Effector CD8-positive, alpha-beta T cell (primary cell): ENCODE results near the gene TKT.
"Not testable (repeated sequence)": the region's sequence is repeated elsewhere in the genome, so short reads cannot be mapped to it uniquely, and the experiment has no call there.

ENCODE experiments used
- DNase-seq: peaks from one replicate; lab custom pipeline; 2025; lab: John Stamatoyannopoulos, UW

The TKT gene

GRCh38 chr3:53260286-53260785 is 4.5 kb upstream of the TKT start:
- no peak for DNase-seq

- DNase-seq = no peak
Observed at GRCh38 chr3:53259427-53260259, 3.8 kb upstream of the TKT start.

GRCh38 chr3:53258600-53259426 is 3.0 kb upstream of the TKT start:
- DNase-seq = no peak

- DNase-seq = no peak
Observed at GRCh38 chr3:53257465-53257864, 1.6 kb upstream of the TKT start.

- DNase-seq = no peak
Observed at GRCh38 chr3:53256704-53257055, 858 bp upstream of the TKT start.

GRCh38 chr3:53255423-53255774 is 423 bp downstream of the TKT start:
- DNase-seq = peak; percentile 30

GRCh38 chr3:53254509-53255422 is 1.1 kb downstream of the TKT start:
- DNase-seq = peak; percentile 7

GRCh38 chr3:53253707-53254508 is 1.9 kb downstream of the TKT start:
- DNase-seq = no peak

GRCh38 chr3:53252947-53253322 is 2.9 kb downstream of the TKT start:
- not testable (repeated sequence) for DNase-seq

GRCh38 chr3:53252096-53252946 is 3.5 kb downstream of the TKT start:
- DNase-seq = no peak

GRCh38 chr3:53250881-53251605 is 4.8 kb downstream of the TKT start:
- DNase-seq = no peak

- no peak for DNase-seq
Observed at GRCh38 chr3:53250453-53250852, 5.4 kb downstream of the TKT start.

GRCh38 chr3:53248161-53248560 is 7.7 kb downstream of the TKT start:
- DNase-seq = no peak

- no peak for DNase-seq
Observed at GRCh38 chr3:53247619-53248018, 8.2 kb downstream of the TKT start.

GRCh38 chr3:53244271-53244670 is 11.6 kb downstream of the TKT start:
- DNase-seq = no peak

- DNase-seq = no peak
Observed at GRCh38 chr3:53243785-53244184, 12.0 kb downstream of the TKT start.

- no peak for DNase-seq
Observed at GRCh38 chr3:53243165-53243564, 12.7 kb downstream of the TKT start.

GRCh38 chr3:53242642-53243041 is 13.2 kb downstream of the TKT start:
- DNase-seq = no peak

GRCh38 chr3:53242155-53242554 is 13.7 kb downstream of the TKT start:
- DNase-seq = no peak
